ENCODE data around the gene MYOG.

MYOG gene

GRCh38 chr1:203084588-203085527 is 954 bp downstream of the MYOG start:
- no peaks in the 10 kb centered on the region for H3K36me3 ChIP-seq (ENCODE audit: control insufficient read depth in 1 of 2, insufficient read depth in 2 of 2, low read length in 2 of 2)
- no peak overlapping the region for H3K4me3 ChIP-seq (ENCODE audit: low read depth in 1 of 2, low read length in 2 of 2)
- H3K9me3 ChIP-seq (ENCODE audit: control insufficient read depth in 1 of 2, low read length in 2 of 2) = no peaks in the 10 kb centered on the region
- H3K27ac ChIP-seq (ENCODE audit: low read length) = no peak overlapping the region
- H3K27me3 ChIP-seq (ENCODE audit: low read depth, low read length) = no peaks in the 10 kb centered on the region
- no peaks in the 10 kb centered on the region for H3K4me1 ChIP-seq (ENCODE audit: control insufficient read depth in 1 of 2, insufficient read depth in 2 of 2, low read length in 2 of 2)

GRCh38 chr1:203083463-203083921 is 2.3 kb downstream of the MYOG start:
- Histone ChIP-seq H3K4me3 (ENCODE audit: low read depth in 1 of 2, low read length in 2 of 2) (no peak overlapping the region), H3K27me3 (ENCODE audit: low read depth, low read length) (no peaks in the 10 kb centered on the region), H3K36me3 (ENCODE audit: control insufficient read depth in 1 of 2, insufficient read depth in 2 of 2, low read length in 2 of 2) (no peaks in the 10 kb centered on the region), H3K4me1 (ENCODE audit: control insufficient read depth in 1 of 2, insufficient read depth in 2 of 2, low read length in 2 of 2) (no peaks in the 10 kb centered on the region), H3K27ac (ENCODE audit: low read length) (no peak overlapping the region), H3K9me3 (ENCODE audit: control insufficient read depth in 1 of 2, low read length in 2 of 2) (no peaks in the 10 kb centered on the region)

- Histone ChIP-seq H3K9me3 (ENCODE audit: control insufficient read depth in 1 of 2, low read length in 2 of 2) (no peaks in the 10 kb centered on the region), H3K27ac (ENCODE audit: low read length) (no peak overlapping the region)
These were observed 3.0 kb downstream of the MYOG start for GRCh38 chr1:203082571-203083462.

GRCh38 chr1:203082231-203082505 is 3.6 kb downstream of the MYOG start:
- no peak overlapping the region for H3K4me3 ChIP-seq (ENCODE audit: low read depth in 1 of 2, low read length in 2 of 2)
- H3K9me3 ChIP-seq (ENCODE audit: control insufficient read depth in 1 of 2, low read length in 2 of 2) = no peaks in the 10 kb centered on the region
- H3K4me1 ChIP-seq (ENCODE audit: control insufficient read depth in 1 of 2, insufficient read depth in 2 of 2, low read length in 2 of 2) = no peaks in the 10 kb centered on the region
- H3K27ac ChIP-seq (ENCODE audit: low read length) = no peak overlapping the region
- H3K36me3 ChIP-seq (ENCODE audit: control insufficient read depth in 1 of 2, insufficient read depth in 2 of 2, low read length in 2 of 2) = no peaks in the 10 kb centered on the region
- no peaks in the 10 kb centered on the region for H3K27me3 ChIP-seq (ENCODE audit: low read depth, low read length)

More at GRCh38 chr1:203082571-203083462, 3.0 kb downstream of the MYOG start:
- Histone ChIP-seq H3K36me3 (ENCODE audit: control insufficient read depth in 1 of 2, insufficient read depth in 2 of 2, low read length in 2 of 2) (no peaks in the 10 kb centered on the region), H3K4me1 (ENCODE audit: control insufficient read depth in 1 of 2, insufficient read depth in 2 of 2, low read length in 2 of 2) (no peaks in the 10 kb centered on the region), H3K27me3 (ENCODE audit: low read depth, low read length) (no peaks in the 10 kb centered on the region), H3K4me3 (ENCODE audit: low read depth in 1 of 2, low read length in 2 of 2) (no peak overlapping the region)

- Histone ChIP-seq H3K4me1 (ENCODE audit: control insufficient read depth in 1 of 2, insufficient read depth in 2 of 2, low read length in 2 of 2) (no peaks in the 10 kb centered on the region), H3K9me3 (ENCODE audit: control insufficient read depth in 1 of 2, low read length in 2 of 2) (no peaks in the 10 kb centered on the region), H3K4me3 (ENCODE audit: low read depth in 1 of 2, low read length in 2 of 2) (no peak overlapping the region), H3K27me3 (ENCODE audit: low read depth, low read length) (no peaks in the 10 kb centered on the region), H3K27ac (ENCODE audit: low read length) (no peak overlapping the region), H3K36me3 (ENCODE audit: control insufficient read depth in 1 of 2, insufficient read depth in 2 of 2, low read length in 2 of 2) (no peaks in the 10 kb centered on the region)
These were observed 4.2 kb downstream of the MYOG start for GRCh38 chr1:203081465-203082230.

GRCh38 chr1:203080456-203080855 is 5.4 kb downstream of the MYOG start:
- Histone ChIP-seq H3K4me3 (ENCODE audit: low read depth in 1 of 2, low read length in 2 of 2) (no peak overlapping the region), H3K27ac (ENCODE audit: low read length) (no peak overlapping the region), H3K36me3 (ENCODE audit: control insufficient read depth in 1 of 2, insufficient read depth in 2 of 2, low read length in 2 of 2) (no peaks in the 10 kb centered on the region), H3K27me3 (ENCODE audit: low read depth, low read length) (no peaks in the 10 kb centered on the region), H3K4me1 (ENCODE audit: control insufficient read depth in 1 of 2, insufficient read depth in 2 of 2, low read length in 2 of 2) (no peaks in the 10 kb centered on the region), H3K9me3 (ENCODE audit: control insufficient read depth in 1 of 2, low read length in 2 of 2) (no peaks in the 10 kb centered on the region)

- H3K4me3 ChIP-seq (ENCODE audit: low read depth in 1 of 2, low read length in 2 of 2) = no peak overlapping the region
- H3K27me3 ChIP-seq (ENCODE audit: low read depth, low read length) = no peaks in the 10 kb centered on the region
- H3K36me3 ChIP-seq (ENCODE audit: control insufficient read depth in 1 of 2, insufficient read depth in 2 of 2, low read length in 2 of 2) = no peaks in the 10 kb centered on the region
- H3K27ac ChIP-seq (ENCODE audit: low read length) = no peak overlapping the region
- no peaks in the 10 kb centered on the region for H3K4me1 ChIP-seq (ENCODE audit: control insufficient read depth in 1 of 2, insufficient read depth in 2 of 2, low read length in 2 of 2)
- H3K9me3 ChIP-seq (ENCODE audit: control insufficient read depth in 1 of 2, low read length in 2 of 2) = no peaks in the 10 kb centered on the region
These were observed 7.3 kb downstream of the MYOG start for GRCh38 chr1:203078478-203078877.

- Histone ChIP-seq H3K27ac (ENCODE audit: low read length) (no peak overlapping the region), H3K27me3 (ENCODE audit: low read depth, low read length) (no peaks in the 10 kb centered on the region), H3K9me3 (ENCODE audit: control insufficient read depth in 1 of 2, low read length in 2 of 2) (no peaks in the 10 kb centered on the region), H3K4me3 (ENCODE audit: low read depth in 1 of 2, low read length in 2 of 2) (no peak overlapping the region), H3K4me1 (ENCODE audit: control insufficient read depth in 1 of 2, insufficient read depth in 2 of 2, low read length in 2 of 2) (no peaks in the 10 kb centered on the region), H3K36me3 (ENCODE audit: control insufficient read depth in 1 of 2, insufficient read depth in 2 of 2, low read length in 2 of 2) (no peaks in the 10 kb centered on the region)
These were observed 7.9 kb downstream of the MYOG start for GRCh38 chr1:203077956-203078355.

GRCh38 chr1:203077367-203077766 is 8.4 kb downstream of the MYOG start:
- Histone ChIP-seq H3K9me3 (ENCODE audit: control insufficient read depth in 1 of 2, low read length in 2 of 2) (no peaks in the 10 kb centered on the region), H3K27ac (ENCODE audit: low read length) (no peak overlapping the region), H3K4me1 (ENCODE audit: control insufficient read depth in 1 of 2, insufficient read depth in 2 of 2, low read length in 2 of 2) (no peaks in the 10 kb centered on the region), H3K4me3 (ENCODE audit: low read depth in 1 of 2, low read length in 2 of 2) (no peak overlapping the region), H3K36me3 (ENCODE audit: control insufficient read depth in 1 of 2, insufficient read depth in 2 of 2, low read length in 2 of 2) (no peaks in the 10 kb centered on the region), H3K27me3 (ENCODE audit: low read depth, low read length) (no peaks in the 10 kb centered on the region)

GRCh38 chr1:203076031-203076511 is 9.7 kb downstream of the MYOG start:
- Histone ChIP-seq H3K4me1 (ENCODE audit: control insufficient read depth in 1 of 2, insufficient read depth in 2 of 2, low read length in 2 of 2) (no peaks in the 10 kb centered on the region), H3K9me3 (ENCODE audit: control insufficient read depth in 1 of 2, low read length in 2 of 2) (no peaks in the 10 kb centered on the region), H3K4me3 (ENCODE audit: low read depth in 1 of 2, low read length in 2 of 2) (peak overlapping the region in 1 of 2 donors; percentile 60), H3K27ac (ENCODE audit: low read length) (no peak overlapping the region), H3K36me3 (ENCODE audit: control insufficient read depth in 1 of 2, insufficient read depth in 2 of 2, low read length in 2 of 2) (no peaks in the 10 kb centered on the region), H3K27me3 (ENCODE audit: low read depth, low read length) (no peaks in the 10 kb centered on the region)

Data from muscle layer of duodenum (tissue), 2 donors.